NK-92 (cell line): ENCODE results near the gene FURIN.
"Not testable (repeated sequence)": the region's sequence is repeated elsewhere in the genome, so short reads cannot be mapped to it uniquely, and the experiment has no call there.

ENCODE experiments used
- DNase-seq: peaks from one replicate; lab custom pipeline; 2025; ENCODE audit not compliant: unreplicated experiment; lab: John Stamatoyannopoulos, UW

The FURIN gene

GRCh38 chr15:90869601-90870353 lies 1.4 kb downstream of the FURIN start:
- no peak for DNase-seq

GRCh38 chr15:90870354-90871138 lies 2.2 kb downstream of the FURIN start:
- no peak for DNase-seq

- no peak for DNase-seq
These were observed 2.8 kb downstream of the FURIN start for GRCh38 chr15:90871139-90871715.

- DNase-seq: no peak
These were observed 3.5 kb downstream of the FURIN start for GRCh38 chr15:90871716-90872485.

GRCh38 chr15:90872486-90873184 lies 4.2 kb downstream of the FURIN start:
- DNase-seq: no peak

GRCh38 chr15:90873488-90873997 lies 5.2 kb downstream of the FURIN start:
- DNase-seq: no peak

GRCh38 chr15:90873998-90874605 lies 5.7 kb downstream of the FURIN start:
- no peak for DNase-seq

GRCh38 chr15:90874986-90875385 lies 6.6 kb downstream of the FURIN start:
- DNase-seq: not testable (repeated sequence)

GRCh38 chr15:90875549-90875981 lies 7.2 kb downstream of the FURIN start:
- DNase-seq: no peak

- DNase-seq: no peak
These were observed 7.7 kb downstream of the FURIN start for GRCh38 chr15:90876046-90876445.

- no peak for DNase-seq
These were observed 8.3 kb downstream of the FURIN start for GRCh38 chr15:90876512-90877170.

GRCh38 chr15:90877315-90877714 lies 8.9 kb downstream of the FURIN start:
- DNase-seq: no peak

- no peak for DNase-seq
These were observed 9.6 kb downstream of the FURIN start for GRCh38 chr15:90877996-90878395.

- DNase-seq: no peak
These were observed 10.3 kb downstream of the FURIN start for GRCh38 chr15:90878660-90879059.

- no peak for DNase-seq
These were observed 11.5 kb downstream of the FURIN start for GRCh38 chr15:90879730-90880366.

- DNase-seq: no peak
These were observed 12.2 kb downstream of the FURIN start for GRCh38 chr15:90880381-90881145.

GRCh38 chr15:90881181-90881977 lies 13.0 kb downstream of the FURIN start:
- no peak for DNase-seq
